GM23338 (cell line): ENCODE results near the gene EPPIN. TPM values are rescaled to one million over a fixed set of nuclear protein-coding genes. Genes with fewer than 3 reads are reported as not detected.

ENCODE experiments used
- ATAC-seq: fragments of 200-7000 bp; cut with Tn5 transposase; 3 replicates; pipeline ENCODE4 v1.9.1; 2020
- DNase-seq: peaks from one replicate; pipeline ENCODE4 v3.0.0-alpha.2; 2015; ENCODE audit warnings: low spot score
- H2AFZ ChIP-seq: fragments of 200-600 bp; sonication (generic); 2 replicates; pipeline ENCODE4 v1.8.0; 2016; ENCODE audit warnings: antibody characterized with exemption, mild to moderate bottlenecking, moderate library complexity
- H3F3A ChIP-seq: fragments of 200-600 bp; sonication (generic); replicated peaks from 2 replicates; pipeline ENCODE4 v1.8.0; 2017; ENCODE audit warnings: antibody characterized with exemption, mixed run types, low read depth
- H3K27ac ChIP-seq: fragments of 200-600 bp; sonication (generic); 2 replicates; pipeline ENCODE4 v1.6.1; 2016; ENCODE audit warnings: low read depth
- H3K27me3 ChIP-seq: fragments of 200-600 bp; sonication (generic); 2 replicates; pipeline ENCODE4 v1.8.0; 2016; ENCODE audit warnings: mild to moderate bottlenecking, mixed run types, moderate library complexity; ENCODE audit not compliant: insufficient read depth
- H3K36me3 ChIP-seq: fragments of 200-600 bp; sonication (generic); 2 replicates; pipeline ENCODE4 v1.8.0; 2016; ENCODE audit warnings: mild to moderate bottlenecking; ENCODE audit not compliant: insufficient read depth
- H3K4me1 ChIP-seq: fragments of 200-600 bp; sonication (generic); 2 replicates; pipeline ENCODE4 v1.8.0; 2016; ENCODE audit warnings: mild to moderate bottlenecking, moderate library complexity; ENCODE audit not compliant: insufficient read depth
- H3K4me2 ChIP-seq: fragments of 200-600 bp; sonication (generic); 2 replicates; pipeline ENCODE4 v1.7.1; 2017; ENCODE audit warnings: mixed run types
- H3K4me3 ChIP-seq: fragments of 200-600 bp; sonication (generic); 2 replicates; pipeline ENCODE4 v1.6.1; 2016; ENCODE audit warnings: mixed run types
- H3K79me2 ChIP-seq: fragments of 200-600 bp; sonication (generic); replicated peaks from 2 replicates; pipeline ENCODE4 v1.8.0; 2017; ENCODE audit warnings: mild to moderate bottlenecking; ENCODE audit not compliant: insufficient read depth
- H3K9me2 ChIP-seq: fragments of 200-600 bp; sonication (generic); 2 replicates; pipeline ENCODE4 v1.8.0; 2017; ENCODE audit not compliant: insufficient read depth
- H4K20me1 ChIP-seq: fragments of 200-600 bp; sonication (generic); replicated peaks from 2 replicates; pipeline ENCODE4 v1.8.0; 2017; ENCODE audit warnings: mild to moderate bottlenecking; ENCODE audit not compliant: insufficient read depth
- H3K27ac Mint-ChIP-seq: 2 replicates; pipeline ENCODE4 v1.8.0; 2020; ENCODE audit warnings: inconsistent platforms, mild to moderate bottlenecking, moderate library complexity, mixed read lengths
- H3K27me3 Mint-ChIP-seq: 3 replicates; pipeline ENCODE4 v1.8.0; 2022; ENCODE audit warnings: low read depth, mild to moderate bottlenecking, moderate library complexity, mixed read lengths, inconsistent platforms; ENCODE audit not compliant: insufficient read depth, poor library complexity
- H3K36me3 Mint-ChIP-seq: 3 replicates; pipeline ENCODE4 v1.8.0; 2021; ENCODE audit warnings: low read depth, mild to moderate bottlenecking, inconsistent platforms, moderate library complexity, mixed read lengths
- H3K4me1 Mint-ChIP-seq: 3 replicates; pipeline ENCODE4 v1.8.0; 2020; ENCODE audit warnings: mild to moderate bottlenecking, inconsistent platforms, mixed read lengths
- H3K4me3 Mint-ChIP-seq: 3 replicates; pipeline ENCODE4 v1.8.0; 2021; ENCODE audit warnings: moderate library complexity, mild to moderate bottlenecking, inconsistent platforms, mixed read lengths
- H3K9me3 Mint-ChIP-seq: 3 replicates; pipeline ENCODE4 v1.8.0; 2020; ENCODE audit warnings: moderate library complexity, mild to moderate bottlenecking, inconsistent platforms, mixed read lengths
- CREB1 ChIP-seq: fragments of 250-450 bp; sonication (Bioruptor Pico); IDR thresholded peaks from 2 replicates; pipeline ENCODE4 v1.5.0; 2020; ENCODE audit warnings: low read depth, mild to moderate bottlenecking, moderate library complexity
- EZH2 ChIP-seq: fragments of 200-600 bp; sonication (generic); IDR thresholded peaks from one replicate; pipeline ENCODE4 v1.8.0; 2017; ENCODE audit warnings: antibody characterized with exemption, mild to moderate bottlenecking, low read depth; ENCODE audit not compliant: unreplicated experiment
- EZH2phosphoT487 ChIP-seq: fragments of 200-600 bp; sonication (generic); IDR thresholded peaks from one replicate; pipeline ENCODE4 v1.8.1; 2018; ENCODE audit warnings: antibody characterized with exemption; ENCODE audit not compliant: unreplicated experiment
- JUNB ChIP-seq: IDR thresholded peaks from one replicate; pipeline ENCODE4 v1.6.1; 2016; ENCODE audit warnings: antibody characterized with exemption; ENCODE audit not compliant: unreplicated experiment
- NANOG ChIP-seq: IDR thresholded peaks from 2 replicates; pipeline ENCODE4 v1.6.1; 2016; ENCODE audit warnings: antibody characterized with exemption, borderline replicate concordance
- POLR2AphosphoS5 ChIP-seq: IDR thresholded peaks from 2 replicates; pipeline ENCODE4 v1.6.1; 2016; ENCODE audit warnings: antibody characterized with exemption, low read depth
- STAT1 ChIP-seq: IDR thresholded peaks from one replicate; pipeline ENCODE4 v1.6.1; 2016; ENCODE audit warnings: antibody characterized with exemption; ENCODE audit not compliant: unreplicated experiment
- ZNF114 ChIP-seq: fragments of 250-450 bp; sonication (Bioruptor Pico); IDR thresholded peaks from 2 replicates; pipeline ENCODE4 v1.5.0; 2020; ENCODE audit warnings: mild to moderate bottlenecking, moderate library complexity
- ZNF331 ChIP-seq: fragments of 250-450 bp; sonication (Bioruptor Pico); IDR thresholded peaks from 2 replicates; pipeline ENCODE4 v1.5.0; 2020; ENCODE audit warnings: low read depth, mild to moderate bottlenecking, moderate library complexity
- polyA plus RNA-seq: library from polyadenylated mRNA; unstranded; fragments of >200 nt; fragmentation: Nextera tagmentation; extraction: Ambion mirVana; gene quantifications from 2 replicates; pipeline ENCODE4 v1.2.1, GENCODE V29; 2016
- total RNA-seq: library from RNA; depleted of rRNA; stranded (reverse); fragments of >200 nt; shearing (Covaris generic); gene quantifications from 2 replicates; pipeline ENCODE4 v1.2.3, GENCODE V29; 2014
- TF ChIP-seq, protein P1 (sequence below): IDR thresholded peaks from 2 replicates; pipeline ENCODE4 v1.6.1; 2016; ENCODE audit warnings: antibody characterized with exemption
- TF ChIP-seq, protein P2 (sequence below): fragments of 250-450 bp; sonication (Bioruptor Pico); IDR thresholded peaks from 2 replicates; pipeline ENCODE4 v1.5.0; 2020; ENCODE audit warnings: mild to moderate bottlenecking, moderate library complexity
- TF ChIP-seq, protein P3 (sequence below), 2 experiments: fragments of 200-600 bp in 1 of 2; sonication (generic) in 1 of 2; conservative IDR thresholded peaks; 2 replicates each; pipeline versions ENCODE4 v1.5.1 to v1.6.1; 2016 to 2017; ENCODE audit warnings: antibody characterized with exemption in 2 of 2, low read depth in 2 of 2, mild to moderate bottlenecking in 2 of 2, moderate library complexity in 1 of 2
- TF ChIP-seq, protein P4 (sequence below): IDR thresholded peaks from one replicate; pipeline ENCODE4 v1.6.1; 2018; ENCODE audit warnings: antibody characterized with exemption; ENCODE audit not compliant: unreplicated experiment

EPPIN gene
- total and polyA plus RNA-seq, 2 experiments from 2014 or later: 0.78 TPM; not detected in 1

DNA sequence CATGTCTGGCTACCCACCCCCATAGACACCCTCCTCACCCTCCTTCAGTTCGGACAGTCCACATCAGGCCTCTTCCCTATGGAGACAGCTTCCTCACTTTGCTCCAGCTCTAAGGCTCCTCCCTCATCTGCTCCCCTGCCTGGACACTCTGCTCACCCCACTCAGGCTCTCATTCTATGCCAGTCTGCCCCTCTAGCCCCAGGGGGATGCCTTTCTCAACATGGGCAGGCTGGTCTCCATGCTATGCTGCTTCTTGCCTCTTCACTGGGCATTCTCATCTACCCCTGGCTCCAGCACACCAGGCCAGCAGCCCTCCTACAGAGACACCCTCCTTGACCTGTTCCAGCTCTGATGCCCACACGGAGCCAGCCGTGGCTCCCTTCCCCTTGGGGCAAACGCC lies 32.0 kb upstream of the EPPIN start, which contains the start of gene WFDC8:
WFDC8 (minus strand) TSS at position 101 of the 400 bp plus-strand sequence; CDS start at position 64, 37 bp downstream.
- Histone ChIP-seq H2AFZ (peak within 1 kb of the TSS; percentile 45; the same call in 1 of the 2 replicates), H3F3A (no peaks in the 10 kb centered on the region)

More for the DNA sequence above, 32.0 kb upstream of the EPPIN start, which contains the start of gene WFDC8:
- Histone ChIP-seq H3K4me2 (no peak within 1 kb of the TSS), H3K4me3 (no peak within 1 kb of the TSS), H3K27me3 (no peaks in the 10 kb centered on the region), H4K20me1 (no peaks in the 10 kb centered on the region), H3K79me2 (no peaks in the 10 kb centered on the region), H3K9me2 (no peaks in the 10 kb centered on the region), H3K27ac (peak within 1 kb of the TSS; percentile 73), H3K4me1 (peaks cover 42% of the 10 kb centered on the region), H3K36me3 (no peaks in the 10 kb centered on the region)
- no peak for TF ChIP-seq EZH2
- TF ChIP-seq CREB1 (CRISPR knock-in tag): no peak
- TF ChIP-seq POLR2AphosphoS5: no peak
- TF ChIP-seq, protein P1, sequence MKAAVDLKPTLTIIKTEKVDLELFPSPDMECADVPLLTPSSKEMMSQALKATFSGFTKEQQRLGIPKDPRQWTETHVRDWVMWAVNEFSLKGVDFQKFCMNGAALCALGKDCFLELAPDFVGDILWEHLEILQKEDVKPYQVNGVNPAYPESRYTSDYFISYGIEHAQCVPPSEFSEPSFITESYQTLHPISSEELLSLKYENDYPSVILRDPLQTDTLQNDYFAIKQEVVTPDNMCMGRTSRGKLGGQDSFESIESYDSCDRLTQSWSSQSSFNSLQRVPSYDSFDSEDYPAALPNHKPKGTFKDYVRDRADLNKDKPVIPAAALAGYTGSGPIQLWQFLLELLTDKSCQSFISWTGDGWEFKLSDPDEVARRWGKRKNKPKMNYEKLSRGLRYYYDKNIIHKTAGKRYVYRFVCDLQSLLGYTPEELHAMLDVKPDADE: no peak
- TF ChIP-seq, protein P2, sequence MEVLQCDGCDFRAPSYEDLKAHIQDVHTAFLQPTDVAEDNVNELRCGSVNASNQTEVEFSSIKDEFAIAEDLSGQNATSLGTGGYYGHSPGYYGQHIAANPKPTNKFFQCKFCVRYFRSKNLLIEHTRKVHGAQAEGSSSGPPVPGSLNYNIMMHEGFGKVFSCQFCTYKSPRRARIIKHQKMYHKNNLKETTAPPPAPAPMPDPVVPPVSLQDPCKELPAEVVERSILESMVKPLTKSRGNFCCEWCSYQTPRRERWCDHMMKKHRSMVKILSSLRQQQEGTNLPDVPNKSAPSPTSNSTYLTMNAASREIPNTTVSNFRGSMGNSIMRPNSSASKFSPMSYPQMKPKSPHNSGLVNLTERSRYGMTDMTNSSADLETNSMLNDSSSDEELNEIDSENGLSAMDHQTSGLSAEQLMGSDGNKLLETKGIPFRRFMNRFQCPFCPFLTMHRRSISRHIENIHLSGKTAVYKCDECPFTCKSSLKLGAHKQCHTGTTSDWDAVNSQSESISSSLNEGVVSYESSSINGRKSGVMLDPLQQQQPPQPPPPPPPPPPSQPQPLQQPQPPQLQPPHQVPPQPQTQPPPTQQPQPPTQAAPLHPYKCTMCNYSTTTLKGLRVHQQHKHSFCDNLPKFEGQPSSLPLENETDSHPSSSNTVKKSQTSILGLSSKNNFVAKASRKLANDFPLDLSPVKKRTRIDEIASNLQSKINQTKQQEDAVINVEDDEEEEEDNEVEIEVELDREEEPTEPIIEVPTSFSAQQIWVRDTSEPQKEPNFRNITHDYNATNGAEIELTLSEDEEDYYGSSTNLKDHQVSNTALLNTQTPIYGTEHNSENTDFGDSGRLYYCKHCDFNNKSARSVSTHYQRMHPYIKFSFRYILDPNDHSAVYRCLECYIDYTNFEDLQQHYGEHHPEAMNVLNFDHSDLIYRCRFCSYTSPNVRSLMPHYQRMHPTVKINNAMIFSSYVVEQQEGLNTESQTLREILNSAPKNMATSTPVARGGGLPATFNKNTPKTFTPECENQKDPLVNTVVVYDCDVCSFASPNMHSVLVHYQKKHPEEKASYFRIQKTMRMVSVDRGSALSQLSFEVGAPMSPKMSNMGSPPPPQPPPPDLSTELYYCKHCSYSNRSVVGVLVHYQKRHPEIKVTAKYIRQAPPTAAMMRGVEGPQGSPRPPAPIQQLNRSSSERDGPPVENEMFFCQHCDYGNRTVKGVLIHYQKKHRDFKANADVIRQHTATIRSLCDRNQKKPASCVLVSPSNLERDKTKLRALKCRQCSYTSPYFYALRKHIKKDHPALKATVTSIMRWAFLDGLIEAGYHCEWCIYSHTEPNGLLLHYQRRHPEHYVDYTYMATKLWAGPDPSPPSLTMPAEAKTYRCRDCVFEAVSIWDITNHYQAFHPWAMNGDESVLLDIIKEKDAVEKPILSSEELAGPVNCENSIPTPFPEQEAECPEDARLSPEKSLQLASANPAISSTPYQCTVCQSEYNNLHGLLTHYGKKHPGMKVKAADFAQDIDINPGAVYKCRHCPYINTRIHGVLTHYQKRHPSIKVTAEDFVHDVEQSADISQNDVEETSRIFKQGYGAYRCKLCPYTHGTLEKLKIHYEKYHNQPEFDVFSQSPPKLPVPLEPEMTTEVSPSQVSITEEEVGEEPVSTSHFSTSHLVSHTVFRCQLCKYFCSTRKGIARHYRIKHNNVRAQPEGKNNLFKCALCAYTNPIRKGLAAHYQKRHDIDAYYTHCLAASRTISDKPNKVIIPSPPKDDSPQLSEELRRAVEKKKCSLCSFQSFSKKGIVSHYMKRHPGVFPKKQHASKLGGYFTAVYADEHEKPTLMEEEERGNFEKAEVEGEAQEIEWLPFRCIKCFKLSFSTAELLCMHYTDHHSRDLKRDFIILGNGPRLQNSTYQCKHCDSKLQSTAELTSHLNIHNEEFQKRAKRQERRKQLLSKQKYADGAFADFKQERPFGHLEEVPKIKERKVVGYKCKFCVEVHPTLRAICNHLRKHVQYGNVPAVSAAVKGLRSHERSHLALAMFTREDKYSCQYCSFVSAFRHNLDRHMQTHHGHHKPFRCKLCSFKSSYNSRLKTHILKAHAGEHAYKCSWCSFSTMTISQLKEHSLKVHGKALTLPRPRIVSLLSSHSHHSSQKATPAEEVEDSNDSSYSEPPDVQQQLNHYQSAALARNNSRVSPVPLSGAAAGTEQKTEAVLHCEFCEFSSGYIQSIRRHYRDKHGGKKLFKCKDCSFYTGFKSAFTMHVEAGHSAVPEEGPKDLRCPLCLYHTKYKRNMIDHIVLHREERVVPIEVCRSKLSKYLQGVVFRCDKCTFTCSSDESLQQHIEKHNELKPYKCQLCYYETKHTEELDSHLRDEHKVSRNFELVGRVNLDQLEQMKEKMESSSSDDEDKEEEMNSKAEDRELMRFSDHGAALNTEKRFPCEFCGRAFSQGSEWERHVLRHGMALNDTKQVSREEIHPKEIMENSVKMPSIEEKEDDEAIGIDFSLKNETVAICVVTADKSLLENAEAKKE (CRISPR knock-in tag): no peak
- TF ChIP-seq STAT1: no peak
- no peak for TF ChIP-seq ZNF331
- no peak for TF ChIP-seq JUNB
- TF ChIP-seq, protein P3, sequence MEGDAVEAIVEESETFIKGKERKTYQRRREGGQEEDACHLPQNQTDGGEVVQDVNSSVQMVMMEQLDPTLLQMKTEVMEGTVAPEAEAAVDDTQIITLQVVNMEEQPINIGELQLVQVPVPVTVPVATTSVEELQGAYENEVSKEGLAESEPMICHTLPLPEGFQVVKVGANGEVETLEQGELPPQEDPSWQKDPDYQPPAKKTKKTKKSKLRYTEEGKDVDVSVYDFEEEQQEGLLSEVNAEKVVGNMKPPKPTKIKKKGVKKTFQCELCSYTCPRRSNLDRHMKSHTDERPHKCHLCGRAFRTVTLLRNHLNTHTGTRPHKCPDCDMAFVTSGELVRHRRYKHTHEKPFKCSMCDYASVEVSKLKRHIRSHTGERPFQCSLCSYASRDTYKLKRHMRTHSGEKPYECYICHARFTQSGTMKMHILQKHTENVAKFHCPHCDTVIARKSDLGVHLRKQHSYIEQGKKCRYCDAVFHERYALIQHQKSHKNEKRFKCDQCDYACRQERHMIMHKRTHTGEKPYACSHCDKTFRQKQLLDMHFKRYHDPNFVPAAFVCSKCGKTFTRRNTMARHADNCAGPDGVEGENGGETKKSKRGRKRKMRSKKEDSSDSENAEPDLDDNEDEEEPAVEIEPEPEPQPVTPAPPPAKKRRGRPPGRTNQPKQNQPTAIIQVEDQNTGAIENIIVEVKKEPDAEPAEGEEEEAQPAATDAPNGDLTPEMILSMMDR (conservative IDR thresholded peaks at IDR 0.05; ENCODE audit: low read depth in 2 of 2): no peak
- TF ChIP-seq NANOG: no peak
- no peak for TF ChIP-seq EZH2phosphoT487
- TF ChIP-seq, protein P4, sequence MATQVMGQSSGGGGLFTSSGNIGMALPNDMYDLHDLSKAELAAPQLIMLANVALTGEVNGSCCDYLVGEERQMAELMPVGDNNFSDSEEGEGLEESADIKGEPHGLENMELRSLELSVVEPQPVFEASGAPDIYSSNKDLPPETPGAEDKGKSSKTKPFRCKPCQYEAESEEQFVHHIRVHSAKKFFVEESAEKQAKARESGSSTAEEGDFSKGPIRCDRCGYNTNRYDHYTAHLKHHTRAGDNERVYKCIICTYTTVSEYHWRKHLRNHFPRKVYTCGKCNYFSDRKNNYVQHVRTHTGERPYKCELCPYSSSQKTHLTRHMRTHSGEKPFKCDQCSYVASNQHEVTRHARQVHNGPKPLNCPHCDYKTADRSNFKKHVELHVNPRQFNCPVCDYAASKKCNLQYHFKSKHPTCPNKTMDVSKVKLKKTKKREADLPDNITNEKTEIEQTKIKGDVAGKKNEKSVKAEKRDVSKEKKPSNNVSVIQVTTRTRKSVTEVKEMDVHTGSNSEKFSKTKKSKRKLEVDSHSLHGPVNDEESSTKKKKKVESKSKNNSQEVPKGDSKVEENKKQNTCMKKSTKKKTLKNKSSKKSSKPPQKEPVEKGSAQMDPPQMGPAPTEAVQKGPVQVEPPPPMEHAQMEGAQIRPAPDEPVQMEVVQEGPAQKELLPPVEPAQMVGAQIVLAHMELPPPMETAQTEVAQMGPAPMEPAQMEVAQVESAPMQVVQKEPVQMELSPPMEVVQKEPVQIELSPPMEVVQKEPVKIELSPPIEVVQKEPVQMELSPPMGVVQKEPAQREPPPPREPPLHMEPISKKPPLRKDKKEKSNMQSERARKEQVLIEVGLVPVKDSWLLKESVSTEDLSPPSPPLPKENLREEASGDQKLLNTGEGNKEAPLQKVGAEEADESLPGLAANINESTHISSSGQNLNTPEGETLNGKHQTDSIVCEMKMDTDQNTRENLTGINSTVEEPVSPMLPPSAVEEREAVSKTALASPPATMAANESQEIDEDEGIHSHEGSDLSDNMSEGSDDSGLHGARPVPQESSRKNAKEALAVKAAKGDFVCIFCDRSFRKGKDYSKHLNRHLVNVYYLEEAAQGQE: no peak
- no peak for TF ChIP-seq ZNF114 (CRISPR knock-in tag)
- ATAC-seq: no peak
- H3K27ac Mint-ChIP-seq: peak within 1 kb of the TSS; percentile 60
- DNase-seq: no peak
- H3K36me3 Mint-ChIP-seq: no peaks in the 10 kb centered on the region
- no peak within 1 kb of the TSS for H3K4me3 Mint-ChIP-seq
- H3K27me3 Mint-ChIP-seq: no peaks in the 10 kb centered on the region
- H3K4me1 Mint-ChIP-seq: peaks cover 38% of the 10 kb centered on the region
- no peaks in the 10 kb centered on the region for H3K9me3 Mint-ChIP-seq
